Measurements from ENCODE around the gene BRCA1. TPM values are rescaled to one million over a fixed set of nuclear protein-coding genes. Genes with fewer than 3 reads are reported as not detected.
"Not testable (repeated sequence)": the region's sequence is repeated elsewhere in the genome, so short reads cannot be mapped to it uniquely, and the experiment has no call there.

The BRCA1 gene
- total RNA-seq, 1 donor, result 44.6 TPM

GRCh38 chr17:43006639-43007551 is 118.3 kb downstream of the BRCA1 start, which contains the start of gene IFI35:
IFI35 (plus strand) TSS chr17:43006784; CDS start chr17:43006948, 164 bp downstream.
- peak; percentile 15 for TF ChIP-seq CTCF (IDR thresholded peaks at IDR 0.05; ENCODE audit: insufficient read depth, low read length)
- peak within 1 kb of the TSS; percentile 89 for H3K4me3 ChIP-seq (ENCODE audit: low read depth, low read length)
- peak; percentile 84 for DNase-seq (ENCODE audit: low read depth)

- TF ChIP-seq CTCF (IDR thresholded peaks at IDR 0.05; ENCODE audit: insufficient read depth, low read length), result peak; percentile 21
- peak; percentile 62 for DNase-seq (ENCODE audit: low read depth)
- H3K4me3 ChIP-seq (ENCODE audit: low read depth, low read length), result no peak overlapping the region
Measured at GRCh38 chr17:43003542-43004172, 121.5 kb downstream of the BRCA1 start.

GRCh38 chr17:43000894-43001293 is 124.3 kb downstream of the BRCA1 start:
- DNase-seq (ENCODE audit: low read depth); H3K4me3 ChIP-seq (ENCODE audit: low read depth, low read length): not testable (repeated sequence)

- peak overlapping the region; percentile 91 for H3K4me3 ChIP-seq (ENCODE audit: low read depth, low read length)
- no peak for DNase-seq (ENCODE audit: low read depth)
- TF ChIP-seq CTCF (IDR thresholded peaks at IDR 0.05; ENCODE audit: insufficient read depth, low read length), result no peak
Measured at GRCh38 chr17:42999003-42999525, 126.1 kb downstream of the BRCA1 start.

- H3K4me3 ChIP-seq (ENCODE audit: low read depth, low read length), result peak within 1 kb of the TSS; percentile 91
- peak; percentile 88 for TF ChIP-seq CTCF (IDR thresholded peaks at IDR 0.05; ENCODE audit: insufficient read depth, low read length)
- peak; percentile 100 for DNase-seq (ENCODE audit: low read depth)
Measured at GRCh38 chr17:42997984-42998938, 126.9 kb downstream of the BRCA1 start, which contains the start of gene RPL27. RPL27 (plus strand) TSS chr17:42998419; CDS start chr17:42998751, 332 bp downstream.

- DNase-seq (ENCODE audit: low read depth), result no peak
- peak overlapping the region; percentile 38 for H3K4me3 ChIP-seq (ENCODE audit: low read depth, low read length)
- no peak for TF ChIP-seq CTCF (IDR thresholded peaks at IDR 0.05; ENCODE audit: insufficient read depth, low read length)
Measured at GRCh38 chr17:42997390-42997983, 127.7 kb downstream of the BRCA1 start.

Small RNA genes lying within 50 kb of the gene (small RNA-seq; reads per million reads assigned to genes)
- 0.32 reads per million for gene AC060780.2
- not detected for gene AC060780.3
- gene AC135721.1, result not detected

Other genes with a start within 250 kb of the BRCA1 start
- gene G6PC1, start 224.6 kb downstream of the BRCA1 start, total RNA-seq (ENCODE audit: low replicate concordance), result not detected in 2 replicates
- gene AARSD1, start 160.9 kb downstream of the BRCA1 start, total RNA-seq (ENCODE audit: low replicate concordance), result 18.9 and 20.0 TPM in 2 replicates
- 0.18 and 0.65 TPM in 2 replicates for gene PTGES3L, start 145.3 kb downstream of the BRCA1 start, total RNA-seq (ENCODE audit: low replicate concordance)
- gene RUNDC1, start 144.8 kb downstream of the BRCA1 start, total RNA-seq (ENCODE audit: low replicate concordance), result 7.7 and 12.1 TPM in 2 replicates
- 336 and 1,876 TPM in 2 replicates for gene RPL27, start 126.9 kb downstream of the BRCA1 start, total RNA-seq (ENCODE audit: low replicate concordance)
- gene IFI35, start 118.6 kb downstream of the BRCA1 start, total RNA-seq (ENCODE audit: low replicate concordance), result 34.7 and 43.0 TPM in 2 replicates
- 435 and 461 TPM in 2 replicates for gene VAT1, start 103.0 kb downstream of the BRCA1 start, total RNA-seq (ENCODE audit: low replicate concordance)
- gene RND2, start 100.1 kb downstream of the BRCA1 start, total RNA-seq (ENCODE audit: low replicate concordance), result 0.45 and 0.98 TPM in 2 replicates
- gene NBR1, start 45.9 kb upstream of the BRCA1 start, total RNA-seq (ENCODE audit: low replicate concordance), result 63.2 and 111 TPM in 2 replicates
- gene TMEM106A, start 86.5 kb upstream of the BRCA1 start, total RNA-seq (ENCODE audit: low replicate concordance), result 4.3 and 7.2 TPM in 2 replicates
- not detected in 2 replicates for gene CCDC200, start 103.3 kb upstream of the BRCA1 start, total RNA-seq (ENCODE audit: low replicate concordance)
- gene RNU2-1, start 108.6 kb upstream of the BRCA1 start, total RNA-seq (ENCODE audit: low replicate concordance), result not detected in 2 replicates

Measured in fibroblast of the aortic adventitia (primary cell).